Immature natural killer cell (primary cell): Measurements from ENCODE around the gene VAPB. TPM values are rescaled to one million over a fixed set of nuclear protein-coding genes. Genes with fewer than 3 reads are reported as not detected.

Experiments used
- DNase-seq, 3 donors: peaks; one replicate each; pipeline ENCODE4 v3.0.0; 2022; ENCODE audit warnings: mixed read lengths in 1 of 3
- H3K27ac Mint-ChIP-seq, 6 donors: one replicate each; pipeline ENCODE4 v1.8.0; 2020; ENCODE audit warnings: mixed read lengths in 6 of 6, mild to moderate bottlenecking in 5 of 6, inconsistent platforms in 4 of 6, moderate library complexity in 3 of 6
- H3K27me3 Mint-ChIP-seq, 3 donors: one replicate each; pipeline ENCODE4 v1.8.0; 2020 to 2021; ENCODE audit warnings: low read depth in 3 of 3, mild to moderate bottlenecking in 3 of 3, mixed read lengths in 3 of 3, moderate library complexity in 3 of 3, inconsistent platforms in 1 of 3
- H3K36me3 Mint-ChIP-seq, 3 donors: one replicate each; pipeline ENCODE4 v1.8.0; 2020; ENCODE audit warnings: mixed read lengths in 3 of 3, inconsistent platforms in 2 of 3, mild to moderate bottlenecking in 2 of 3
- H3K4me1 Mint-ChIP-seq, 2 donors: one replicate each; pipeline ENCODE4 v1.8.0; 2020; ENCODE audit warnings: inconsistent platforms in 2 of 2, mild to moderate bottlenecking in 2 of 2, mixed read lengths in 2 of 2, moderate library complexity in 1 of 2
- H3K4me3 Mint-ChIP-seq, 5 donors: one replicate each; pipeline ENCODE4 v1.8.0; 2020; ENCODE audit warnings: mild to moderate bottlenecking in 5 of 5, mixed read lengths in 5 of 5, inconsistent platforms in 3 of 5, moderate library complexity in 3 of 5
- H3K9me3 Mint-ChIP-seq, 6 donors: one replicate each; pipeline ENCODE4 v1.8.0; 2020; ENCODE audit warnings: mild to moderate bottlenecking in 6 of 6, mixed read lengths in 6 of 6, inconsistent platforms in 4 of 6, moderate library complexity in 3 of 6
- polyA plus RNA-seq, 3 donors: library from polyadenylated mRNA; unstranded; fragments of 300-500 nt; fragmentation: Illumina TruSeq; gene quantifications; one replicate each; pipeline ENCODE4 v1.2.3, GENCODE V29; 2021

Gene VAPB
- polyA plus RNA-seq, 3 donors from 2014 or later, result 9.2 to 26.1 (median 22.8) TPM

- H3K27me3 Mint-ChIP-seq, result peaks cover 6 to 10% (median 6%) of the 10 kb centered on the region in 3 donors
- no peak for DNase-seq
- H3K4me3 Mint-ChIP-seq, result no peak overlapping the region
- peaks cover 9 to 11% (median 11%) of the 10 kb centered on the region in 3 donors for H3K36me3 Mint-ChIP-seq
- no peaks in the 10 kb centered on the region for H3K4me1 Mint-ChIP-seq
- no peak overlapping the region for H3K27ac Mint-ChIP-seq
- H3K9me3 Mint-ChIP-seq, result peaks cover 9 to 20% (median 13%) of the 10 kb centered on the region in 6 donors
Measured at GRCh38 chr20:58483470-58483869, 94.4 kb downstream of the VAPB start.

- H3K36me3 Mint-ChIP-seq, result peaks cover 8 to 13% (median 10%) of the 10 kb centered on the region in 3 donors
- DNase-seq, result no peak
- H3K27ac Mint-ChIP-seq, result no peak overlapping the region
- peaks cover 6 to 10% (median 8%) of the 10 kb centered on the region in 3 donors for H3K27me3 Mint-ChIP-seq
- H3K4me3 Mint-ChIP-seq, result no peak overlapping the region
- H3K9me3 Mint-ChIP-seq, result peaks cover 12 to 20% (median 17%) of the 10 kb centered on the region in 6 donors
- H3K4me1 Mint-ChIP-seq, result no peaks in the 10 kb centered on the region
Measured at GRCh38 chr20:58485393-58485792, 96.4 kb downstream of the VAPB start.

GRCh38 chr20:58486207-58486606, 97.2 kb downstream of the VAPB start:
- Mint-ChIP-seq H3K36me3 (peaks cover 8 to 13% (median 10%) of the 10 kb centered on the region in 3 donors), H3K4me1 (no peaks in the 10 kb centered on the region), H3K4me3 (no peak overlapping the region), H3K27me3 (peaks cover 6 to 10% (median 9%) of the 10 kb centered on the region in 3 donors), H3K9me3 (peaks cover 12 to 20% (median 17%) of the 10 kb centered on the region in 6 donors), H3K27ac (peak overlapping the region in 1 of 6 donors; percentile 51)
- no peak for DNase-seq

GRCh38 chr20:58492074-58492718, 103.2 kb downstream of the VAPB start:
- peaks cover 0 to 7% (median 2%) of the 10 kb centered on the region in 6 donors for H3K9me3 Mint-ChIP-seq
- no peak overlapping the region for H3K27ac Mint-ChIP-seq
- peaks cover 0 to 4% (median 2%) of the 10 kb centered on the region in 3 donors for H3K27me3 Mint-ChIP-seq
- no peak overlapping the region for H3K4me3 Mint-ChIP-seq
- no peaks in the 10 kb centered on the region for H3K4me1 Mint-ChIP-seq
- H3K36me3 Mint-ChIP-seq, result peaks cover 0 to 5% (median 0%) of the 10 kb centered on the region in 3 donors
- no peak for DNase-seq

GRCh38 chr20:58492795-58493524, 103.9 kb downstream of the VAPB start:
- Mint-ChIP-seq H3K36me3 (peaks cover 0 to 5% (median 0%) of the 10 kb centered on the region in 3 donors), H3K27me3 (peaks cover 0 to 4% (median 0%) of the 10 kb centered on the region in 3 donors), H3K4me1 (no peaks in the 10 kb centered on the region), H3K4me3 (no peak overlapping the region), H3K27ac (no peak overlapping the region), H3K9me3 (peaks cover 0 to 7% (median 2%) of the 10 kb centered on the region in 6 donors)
- no peak for DNase-seq

GRCh38 chr20:58494923-58495622, 106.0 kb downstream of the VAPB start:
- no peaks in the 10 kb centered on the region for H3K9me3 Mint-ChIP-seq
- no peak for DNase-seq
- H3K27me3 Mint-ChIP-seq, result peaks cover 0 to 6% (median 0%) of the 10 kb centered on the region in 3 donors
- H3K4me1 Mint-ChIP-seq, result no peaks in the 10 kb centered on the region
- H3K36me3 Mint-ChIP-seq, result no peaks in the 10 kb centered on the region
- no peak overlapping the region for H3K4me3 Mint-ChIP-seq
- H3K27ac Mint-ChIP-seq, result no peak overlapping the region

- no peak overlapping the region for H3K4me3 Mint-ChIP-seq
- no peak for DNase-seq
- H3K36me3 Mint-ChIP-seq, result no peaks in the 10 kb centered on the region
- no peaks in the 10 kb centered on the region for H3K4me1 Mint-ChIP-seq
- no peaks in the 10 kb centered on the region for H3K9me3 Mint-ChIP-seq
- no peak overlapping the region for H3K27ac Mint-ChIP-seq
- H3K27me3 Mint-ChIP-seq, result peaks cover 0 to 4% (median 3%) of the 10 kb centered on the region in 3 donors
Measured at GRCh38 chr20:58495623-58496428, 106.8 kb downstream of the VAPB start.

- Mint-ChIP-seq H3K27me3 (peaks cover 0 to 4% (median 3%) of the 10 kb centered on the region in 3 donors), H3K4me3 (no peak overlapping the region), H3K36me3 (no peaks in the 10 kb centered on the region), H3K27ac (no peak overlapping the region), H3K9me3 (no peaks in the 10 kb centered on the region), H3K4me1 (no peaks in the 10 kb centered on the region)
- no peak for DNase-seq
Measured at GRCh38 chr20:58496429-58496769, 107.4 kb downstream of the VAPB start.

- Mint-ChIP-seq H3K36me3 (peaks cover 0 to 5% (median 0%) of the 10 kb centered on the region in 3 donors), H3K27me3 (peaks cover 0 to 6% (median 6%) of the 10 kb centered on the region in 3 donors), H3K9me3 (no peaks in the 10 kb centered on the region), H3K4me1 (no peaks in the 10 kb centered on the region), H3K4me3 (no peak overlapping the region), H3K27ac (no peak overlapping the region)
- DNase-seq, result no peak
Measured at GRCh38 chr20:58497076-58497641, 108.1 kb downstream of the VAPB start.

GRCh38 chr20:58497724-58498469, 108.9 kb downstream of the VAPB start:
- peaks cover 0 to 5% (median 0%) of the 10 kb centered on the region in 3 donors for H3K36me3 Mint-ChIP-seq
- H3K4me1 Mint-ChIP-seq, result no peaks in the 10 kb centered on the region
- H3K27me3 Mint-ChIP-seq, result peaks cover 0 to 6% (median 6%) of the 10 kb centered on the region in 3 donors
- H3K9me3 Mint-ChIP-seq, result no peaks in the 10 kb centered on the region
- H3K4me3 Mint-ChIP-seq, result no peak overlapping the region
- no peak overlapping the region for H3K27ac Mint-ChIP-seq
- DNase-seq, result no peak

- no peaks in the 10 kb centered on the region for H3K9me3 Mint-ChIP-seq
- H3K4me3 Mint-ChIP-seq, result no peak overlapping the region
- DNase-seq, result no peak
- H3K27me3 Mint-ChIP-seq, result peaks cover 0 to 6% (median 6%) of the 10 kb centered on the region in 3 donors
- peaks cover 0 to 5% (median 0%) of the 10 kb centered on the region in 3 donors for H3K36me3 Mint-ChIP-seq
- no peaks in the 10 kb centered on the region for H3K4me1 Mint-ChIP-seq
- H3K27ac Mint-ChIP-seq, result no peak overlapping the region
Measured at GRCh38 chr20:58498470-58499068, 109.5 kb downstream of the VAPB start.

- Mint-ChIP-seq H3K27me3 (peaks cover under 1 to 7% (median 6%) of the 10 kb centered on the region in 3 donors), H3K4me1 (no peaks in the 10 kb centered on the region), H3K27ac (no peak overlapping the region), H3K4me3 (no peak overlapping the region), H3K9me3 (peaks cover 0 to 7% (median 3%) of the 10 kb centered on the region in 6 donors), H3K36me3 (peaks cover 0 to 8% (median 0%) of the 10 kb centered on the region in 3 donors)
- no peak for DNase-seq
Measured at GRCh38 chr20:58500256-58500655, 111.2 kb downstream of the VAPB start.
